SK-N-SH (cell line): Measurements from ENCODE around the gene SDE2.

Experiments used
- CTCF ChIP-seq: fragments of 200-600 bp; sonication (generic); IDR thresholded peaks from 2 replicates; pipeline ENCODE4 v1.6.1; 2017; ENCODE audit warnings: antibody characterized with exemption, mild to moderate bottlenecking, moderate library complexity
- EP300 ChIP-seq, 2 experiments: IDR thresholded peaks; 2 replicates each; pipeline versions ENCODE4 v1.4.0 to v1.6.1; 2012; ENCODE audit warnings: borderline replicate concordance in 1 of 2, low read depth in 1 of 2, low read length in 1 of 2
- GABPA ChIP-seq: IDR thresholded peaks from 2 replicates; pipeline ENCODE4 v1.4.0; 2012; ENCODE audit warnings: low read depth, mild to moderate bottlenecking
- GATA2 ChIP-seq: sonication (generic); formaldehyde crosslinking; IDR thresholded peaks from 2 replicates; pipeline ENCODE4 v1.5.0; 2020; ENCODE audit warnings: mild to moderate bottlenecking, missing genetic modification reagents
- JUND ChIP-seq: IDR thresholded peaks from 2 replicates; pipeline ENCODE4 v1.4.0; 2012
- MXI1 ChIP-seq: IDR thresholded peaks from 2 replicates; pipeline ENCODE4 v1.6.1; 2012; ENCODE audit warnings: mild to moderate bottlenecking, low read depth, low read length, improper control_type of control experiment
- POLR2AphosphoS5 ChIP-seq: IDR thresholded peaks from 2 replicates; pipeline ENCODE4 v1.6.1; 2012; ENCODE audit warnings: low read depth, low read length
- SMC3 ChIP-seq: IDR thresholded peaks from 2 replicates; pipeline ENCODE4 v1.6.1; 2012; ENCODE audit warnings: low read depth, low read length, improper control_type of control experiment
- TAF1 ChIP-seq: IDR thresholded peaks from 2 replicates; pipeline ENCODE4 v1.6.1; 2012; ENCODE audit warnings: low read depth, mild to moderate bottlenecking, low read length, moderate library complexity, borderline replicate concordance
- TEAD4 ChIP-seq: IDR thresholded peaks from 2 replicates; pipeline ENCODE4 v1.4.0; 2012; ENCODE audit warnings: mild to moderate bottlenecking, borderline replicate concordance; ENCODE audit not compliant: insufficient read depth
- YY1 ChIP-seq: IDR thresholded peaks from 2 replicates; pipeline ENCODE4 v1.4.0; 2012; ENCODE audit warnings: low read depth, mild to moderate bottlenecking
- ZBTB33 ChIP-seq: IDR thresholded peaks from 2 replicates; pipeline ENCODE4 v1.4.0; 2012; ENCODE audit warnings: low read depth, borderline replicate concordance

- no peak for TF ChIP-seq CTCF
- TF ChIP-seq JUND = no peak
- TF ChIP-seq SMC3 = no peak
- TF ChIP-seq ZBTB33 = no peak
- no peak for TF ChIP-seq GATA2 (CRISPR knock-in tag)
- TF ChIP-seq GABPA = no peak
- no peak for TF ChIP-seq YY1
- TF ChIP-seq POLR2AphosphoS5 = no peak
- no peak for TF ChIP-seq TAF1
- TF ChIP-seq TEAD4 = no peak
- TF ChIP-seq MXI1 = no peak
- TF ChIP-seq EP300 (IDR thresholded peaks at IDR 0.05; ENCODE audit: borderline replicate concordance in 1 of 2, low read depth in 1 of 2, low read length in 1 of 2) = no peak
These were observed 7.5 kb upstream of the SDE2 start for GRCh38 chr1:226006686-226007085.
